Smooth muscle cell (in vitro differentiated cells): Measurements from ENCODE around the gene ZFAND4. TPM values are rescaled to one million over a fixed set of nuclear protein-coding genes. Genes with fewer than 3 reads are reported as not detected.
"Not testable (repeated sequence)": the region's sequence is repeated elsewhere in the genome, so short reads cannot be mapped to it uniquely, and the experiment has no call there.

Experiments used
- DNase-seq: peaks from one replicate; lab custom pipeline; 2025; ENCODE audit not compliant: unreplicated experiment; lab: John Stamatoyannopoulos, UW
- H2AFZ ChIP-seq: fragments of 200-600 bp; sonication (generic); 2 replicates; pipeline ENCODE4 v1.6.0; 2016; ENCODE audit warnings: antibody characterized with exemption, low read depth, mild to moderate bottlenecking
- H3F3A ChIP-seq: fragments of 200-600 bp; sonication (generic); 2 replicates; pipeline ENCODE4 v1.6.0; 2017; ENCODE audit warnings: antibody characterized with exemption, low read depth
- H3K27ac ChIP-seq: fragments of 200-600 bp; sonication (generic); 2 replicates; pipeline ENCODE4 v1.5.1; 2016; ENCODE audit warnings: low read depth, mild to moderate bottlenecking
- H3K27me3 ChIP-seq: fragments of 200-600 bp; sonication (generic); 2 replicates; pipeline ENCODE4 v1.6.1; 2016; ENCODE audit warnings: low read depth, mild to moderate bottlenecking
- H3K36me3 ChIP-seq: fragments of 200-600 bp; sonication (generic); 2 replicates; pipeline ENCODE4 v1.5.1; 2016; ENCODE audit warnings: low read depth
- H3K4me1 ChIP-seq: fragments of 200-600 bp; sonication (generic); 2 replicates; pipeline ENCODE4 v1.5.1; 2016; ENCODE audit warnings: low read depth
- H3K4me2 ChIP-seq: fragments of 200-600 bp; sonication (generic); 2 replicates; pipeline ENCODE4 v1.6.0; 2016; ENCODE audit warnings: mild to moderate bottlenecking
- H3K4me3 ChIP-seq: fragments of 200-600 bp; sonication (generic); 2 replicates; pipeline ENCODE4 v1.5.1; 2016; ENCODE audit warnings: mild to moderate bottlenecking
- H3K79me2 ChIP-seq: fragments of 200-600 bp; sonication (generic); 2 replicates; pipeline ENCODE4 v1.6.0; 2016; ENCODE audit warnings: low read depth, mild to moderate bottlenecking
- H3K9ac ChIP-seq: fragments of 200-600 bp; sonication (generic); 2 replicates; pipeline ENCODE4 v1.6.0; 2016; ENCODE audit warnings: low read depth
- H3K9me3 ChIP-seq: fragments of 200-600 bp; sonication (generic); replicated peaks from 2 replicates; pipeline ENCODE4 v1.5.1; 2016; ENCODE audit warnings: low read depth
- H4K20me1 ChIP-seq: fragments of 200-600 bp; sonication (generic); 2 replicates; pipeline ENCODE4 v1.6.0; 2016; ENCODE audit warnings: low read depth
- CTCF ChIP-seq: fragments of 200-600 bp; sonication (generic); IDR thresholded peaks from 2 replicates; pipeline ENCODE4 v1.5.1; 2017; ENCODE audit warnings: borderline replicate concordance, mild to moderate bottlenecking, antibody characterized with exemption; ENCODE audit not compliant: insufficient read depth, poor library complexity, severe bottlenecking
- WGBS: methylation state at CpG from one replicate; pipeline ENCODE4 v1.1.7; 2016; ENCODE audit warnings: low lambda C conversion rate; 5-methylcytosine and 5-hydroxymethylcytosine counted together
- polyA plus RNA-seq: library from polyadenylated mRNA; unstranded; fragments of >200 nt; fragmentation: Nextera tagmentation; extraction: Ambion mirVana; gene quantifications from 2 replicates; pipeline ENCODE4 v1.2.1, GENCODE V29; 2016
- total RNA-seq: library from RNA; depleted of rRNA; stranded (reverse); fragments of >200 nt; gene quantifications from 2 replicates; pipeline ENCODE4 v1.2.3, GENCODE V29; 2014

Gene ZFAND4
- total and polyA plus RNA-seq, 2 experiments from 2014 or later, result 3.6 to 5.0 TPM

DNA sequence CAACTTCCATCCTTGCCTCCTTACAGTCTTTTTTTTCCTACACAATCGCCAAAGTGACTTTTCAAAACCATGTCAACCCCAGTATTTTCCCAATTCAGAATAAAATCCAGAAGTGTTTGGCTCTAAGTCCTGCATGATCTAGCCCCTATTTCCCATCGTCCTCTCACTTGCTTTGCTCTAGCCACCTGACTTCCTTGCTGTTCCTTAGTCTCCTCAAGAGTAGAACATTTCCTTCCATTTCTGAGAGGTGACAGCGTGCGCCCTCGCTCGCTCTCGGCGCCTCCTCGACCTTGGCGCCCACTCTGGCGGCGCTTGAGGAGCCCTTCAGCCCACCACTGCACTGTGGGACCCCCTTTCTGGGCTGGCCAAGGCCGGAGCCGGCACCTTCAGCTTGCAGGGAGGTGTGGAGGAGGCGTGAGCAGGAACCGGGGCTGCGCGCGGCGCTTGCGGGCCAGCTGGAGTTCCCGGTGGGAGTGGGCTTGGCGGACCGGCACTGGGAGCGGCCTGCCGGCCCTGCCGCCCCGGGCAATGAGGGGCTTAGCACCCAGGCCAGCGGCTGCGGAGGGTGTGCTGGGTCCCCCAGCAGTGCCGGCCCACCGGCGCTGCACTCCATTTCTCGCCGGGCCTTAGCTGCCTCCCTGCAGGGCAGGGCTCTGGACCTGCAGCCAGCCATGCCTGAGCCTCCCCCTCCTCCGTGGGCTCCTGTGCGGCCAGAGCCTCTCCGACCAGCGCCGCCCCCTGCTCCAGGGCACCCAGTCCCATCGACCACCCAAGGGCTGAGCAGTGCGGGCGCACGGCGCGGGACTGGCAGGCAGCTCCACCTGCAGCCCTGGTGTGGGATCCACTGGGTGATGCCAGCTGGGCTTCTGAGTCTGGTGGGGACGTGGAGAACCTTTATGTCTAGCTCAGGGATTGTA, 72.0 kb downstream of the ZFAND4 start:
- not testable (repeated sequence) for H3K4me2 ChIP-seq, H3K9me3 ChIP-seq, H3K79me2 ChIP-seq, DNase-seq, H3K4me1 ChIP-seq, H3K9ac ChIP-seq, H3K27me3 ChIP-seq, H2AFZ ChIP-seq, H3F3A ChIP-seq, H3K4me3 ChIP-seq, H3K27ac ChIP-seq, H4K20me1 ChIP-seq, H3K36me3 ChIP-seq
- 98% methylated on average over 47 of the region's 47 CpGs for WGBS

DNA sequence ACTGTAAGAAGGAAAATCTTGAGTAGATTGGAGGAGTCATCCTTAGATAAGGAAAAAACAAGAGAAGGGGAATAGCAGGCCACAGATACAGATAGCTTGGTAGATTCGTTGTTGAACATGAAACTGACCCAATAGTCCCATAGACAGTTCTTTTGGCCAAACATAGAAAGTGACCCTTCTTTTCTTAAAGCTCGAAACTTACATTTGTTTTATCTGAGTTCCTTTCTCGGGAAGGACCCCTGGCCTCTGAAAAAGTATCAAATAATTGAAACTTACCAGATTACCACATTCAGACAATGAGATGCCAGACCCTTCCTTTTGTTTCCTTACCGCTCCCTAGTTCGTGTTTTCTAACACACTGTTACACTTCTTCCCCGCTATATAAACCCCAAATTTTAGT, 72.9 kb downstream of the ZFAND4 start:
- no peaks in the 10 kb centered on the region for H3K27me3 ChIP-seq
- H4K20me1 ChIP-seq, result no peaks in the 10 kb centered on the region
- no peak overlapping the region for H3K9ac ChIP-seq
- no peak for DNase-seq
- H3K27ac ChIP-seq, result no peak overlapping the region
- no peak for TF ChIP-seq CTCF
- no peaks in the 10 kb centered on the region for H3K9me3 ChIP-seq
- no peaks in the 10 kb centered on the region for H3F3A ChIP-seq
- no peak overlapping the region for H3K4me2 ChIP-seq
- H3K79me2 ChIP-seq, result no peaks in the 10 kb centered on the region
- WGBS, result 90% methylated on average over 6 of the region's 6 CpGs
- no peak overlapping the region for H3K4me3 ChIP-seq
- no peak overlapping the region for H2AFZ ChIP-seq
- no peaks in the 10 kb centered on the region for H3K36me3 ChIP-seq
- no peaks in the 10 kb centered on the region for H3K4me1 ChIP-seq

GRCh38 chr10:45599021-45599603, 73.5 kb downstream of the ZFAND4 start:
- no peak for TF ChIP-seq CTCF
- no peak overlapping the region for H3K4me2 ChIP-seq

GRCh38 chr10:45596526-45596925, 76.0 kb downstream of the ZFAND4 start:
- Histone ChIP-seq H3F3A (no peaks in the 10 kb centered on the region), H4K20me1 (no peaks in the 10 kb centered on the region), H3K4me2 (no peak overlapping the region), H3K4me3 (no peak overlapping the region), H3K9me3 (no peaks in the 10 kb centered on the region), H3K27ac (no peak overlapping the region), H3K4me1 (peaks cover 11% of the 10 kb centered on the region), H3K9ac (no peak overlapping the region), H3K27me3 (no peaks in the 10 kb centered on the region), H2AFZ (no peak overlapping the region), H3K79me2 (peaks cover 13% of the 10 kb centered on the region), H3K36me3 (no peaks in the 10 kb centered on the region)
- no peak for DNase-seq
- whole genome bisulfite sequencing, result 85% methylated on average over 9 of the region's 9 CpGs
- TF ChIP-seq CTCF, result no peak

More at GRCh38 chr10:45599021-45599603, 73.5 kb downstream of the ZFAND4 start:
- Histone ChIP-seq H3K9me3 (no peaks in the 10 kb centered on the region), H2AFZ (no peak overlapping the region), H3K36me3 (no peaks in the 10 kb centered on the region), H3K27me3 (no peaks in the 10 kb centered on the region), H3K79me2 (peaks cover 2% of the 10 kb centered on the region), H3K4me3 (no peak overlapping the region), H3F3A (no peaks in the 10 kb centered on the region), H3K27ac (no peak overlapping the region), H4K20me1 (no peaks in the 10 kb centered on the region), H3K4me1 (no peaks in the 10 kb centered on the region), H3K9ac (no peak overlapping the region)
- no peak for DNase-seq
- 89% methylated on average over 7 of the region's 7 CpGs for WGBS
